Fibroblast of lung (primary cell): ENCODE measurements around the gene OPA1. TPM values are rescaled to one million over a fixed set of nuclear protein-coding genes. Genes with fewer than 3 reads are reported as not detected.

Experiments used
- DNase-seq, 2 donors: peaks; one replicate each; pipeline versions ENCODE4 v3.0.0 to v3.0.0-alpha.2; 2010; ENCODE audit warnings: low read depth in 2 of 2
- H2AFZ ChIP-seq: 2 replicates; pipeline ENCODE4 v1.5.1; 2012; ENCODE audit warnings: low read length, control low read depth, inconsistent platforms
- H3K27ac ChIP-seq: 2 replicates; pipeline ENCODE4 v1.5.1; 2011; ENCODE audit warnings: low read length, control low read depth; ENCODE audit not compliant: insufficient read depth
- H3K27me3 ChIP-seq: 2 replicates; pipeline ENCODE4 v1.5.1; 2011; ENCODE audit warnings: mild to moderate bottlenecking, low read length; ENCODE audit not compliant: control insufficient read depth, insufficient read depth
- H3K36me3 ChIP-seq: 2 replicates; pipeline ENCODE4 v1.5.1; 2011; ENCODE audit warnings: low read length; ENCODE audit not compliant: control insufficient read depth, insufficient read depth
- H3K4me1 ChIP-seq: 2 replicates; pipeline ENCODE4 v1.5.1; 2011; ENCODE audit warnings: low read length; ENCODE audit not compliant: control insufficient read depth, insufficient read depth; ENCODE audit errors: extremely low read depth
- H3K4me2 ChIP-seq: 2 replicates; pipeline ENCODE4 v1.5.1; 2011; ENCODE audit warnings: low read length, control low read depth; ENCODE audit not compliant: insufficient read depth; ENCODE audit errors: extremely low read depth
- H3K4me3 ChIP-seq, 4 experiments: fragments of 200-600 bp in 1 of 4; sonication (generic) in 1 of 4; replicated peaks in 1 of 4; 2 replicates each; pipeline ENCODE4 v1.5.1; 2011 to 2016; ENCODE audit warnings: low read length in 4 of 4, low read depth in 3 of 4, mild to moderate bottlenecking in 3 of 4, control low read depth in 2 of 4, inconsistent platforms in 1 of 4, mixed read lengths in 1 of 4; ENCODE audit not compliant: insufficient read depth in 1 of 4; ENCODE audit errors: control extremely low read depth in 1 of 4
- H3K79me2 ChIP-seq: 2 replicates; pipeline ENCODE4 v1.5.1; 2012; ENCODE audit warnings: mild to moderate bottlenecking, low read length, inconsistent platforms; ENCODE audit not compliant: control insufficient read depth, insufficient read depth
- H3K9ac ChIP-seq: 2 replicates; pipeline ENCODE4 v1.5.1; 2011; ENCODE audit warnings: mild to moderate bottlenecking, low read length, control low read depth; ENCODE audit not compliant: insufficient read depth
- H3K9me3 ChIP-seq: 2 replicates; pipeline ENCODE4 v1.5.1; 2012; ENCODE audit warnings: low read depth, low read length; ENCODE audit not compliant: control insufficient read depth, insufficient read depth
- H4K20me1 ChIP-seq: 2 replicates; pipeline ENCODE4 v1.5.1; 2011; ENCODE audit warnings: low read length; ENCODE audit not compliant: control insufficient read depth, insufficient read depth; ENCODE audit errors: extremely low read depth
- CTCF ChIP-seq, 2 donors: IDR thresholded peaks in 1 of 2; conservative IDR thresholded peaks in 1 of 2; 1 replicate in 1 of 2; 2 replicates in 1 of 2; pipeline ENCODE4 v1.5.1; 2011 to 2012; ENCODE audit warnings: low read length in 2 of 2, control low read depth in 1 of 2, inconsistent platforms in 1 of 2, low read depth in 1 of 2, mild to moderate bottlenecking in 1 of 2
- EZH2 ChIP-seq: IDR thresholded peaks from 2 replicates; pipeline ENCODE4 v1.5.1; 2012; ENCODE audit warnings: low read length, control low read depth, mild to moderate bottlenecking; ENCODE audit errors: missing control alignments
- polyA plus RNA-seq, 2 donors: library from polyadenylated mRNA; depleted of rRNA in 1 of 2; stranded (reverse) in 1 of 2; unstranded in 1 of 2; fragments of >200 nt; gene quantifications; 2 replicates each; pipeline ENCODE4 v1.2.1, GENCODE V29; 2011 to 2012; ENCODE audit warnings: missing spikeins in 1 of 2
- total RNA-seq: library from RNA; depleted of rRNA; stranded (reverse); fragments of >200 nt; gene quantifications from 2 replicates; pipeline ENCODE4 v1.2.1, GENCODE V29; 2014

Gene OPA1
- total and polyA plus RNA-seq, 2 donors (not counting 1 experiment from before 2014, with no cell fraction given): 40.6 to 63.9 TPM

- Histone ChIP-seq H3K4me3 (no peak overlapping the region), H3K27me3 (no peaks in the 10 kb centered on the region), H2AFZ (no peak overlapping the region), H3K9me3 (no peaks in the 10 kb centered on the region), H3K27ac (no peak overlapping the region), H3K79me2 (no peaks in the 10 kb centered on the region), H3K4me1 (peaks cover 2% of the 10 kb centered on the region), H3K4me2 (no peak overlapping the region), H3K9ac (no peak overlapping the region), H3K36me3 (peaks cover 3% of the 10 kb centered on the region), H4K20me1 (no peaks in the 10 kb centered on the region)
- DNase-seq: peak; percentile 8 to 11
- no peak for TF ChIP-seq EZH2
- no peak for TF ChIP-seq CTCF (conservative IDR thresholded peaks at IDR 0.05 in 1 of 2, IDR thresholded peaks at IDR 0.05 in 1 of 2; ENCODE audit: low read depth in 1 of 2, low read length in 2 of 2)
Measured at GRCh38 chr3:193640728-193641439, 47.9 kb downstream of the OPA1 start.

- no peak overlapping the region for H3K27ac ChIP-seq
- no peak for DNase-seq
- peaks cover 2% of the 10 kb centered on the region for H3K4me1 ChIP-seq
- H3K27me3 ChIP-seq: no peaks in the 10 kb centered on the region
- H3K79me2 ChIP-seq: no peaks in the 10 kb centered on the region
- no peak overlapping the region for H3K4me3 ChIP-seq
- H3K4me2 ChIP-seq: no peak overlapping the region
- no peaks in the 10 kb centered on the region for H4K20me1 ChIP-seq
- H3K36me3 ChIP-seq: peaks cover 3% of the 10 kb centered on the region
- H3K9ac ChIP-seq: no peak overlapping the region
- H3K9me3 ChIP-seq: no peaks in the 10 kb centered on the region
- no peak overlapping the region for H2AFZ ChIP-seq
- TF ChIP-seq CTCF (conservative IDR thresholded peaks at IDR 0.05 in 1 of 2, IDR thresholded peaks at IDR 0.05 in 1 of 2; ENCODE audit: low read depth in 1 of 2, low read length in 2 of 2) (no peak), EZH2 (no peak)
Measured at GRCh38 chr3:193641440-193641775, 48.4 kb downstream of the OPA1 start.

- H3K79me2 ChIP-seq: no peaks in the 10 kb centered on the region
- TF ChIP-seq EZH2: no peak
- no peak for TF ChIP-seq CTCF (conservative IDR thresholded peaks at IDR 0.05 in 1 of 2, IDR thresholded peaks at IDR 0.05 in 1 of 2; ENCODE audit: low read depth in 1 of 2, low read length in 2 of 2)
- no peaks in the 10 kb centered on the region for H4K20me1 ChIP-seq
- H3K27me3 ChIP-seq: no peaks in the 10 kb centered on the region
- no peak overlapping the region for H2AFZ ChIP-seq
- H3K27ac ChIP-seq: no peak overlapping the region
- H3K4me3 ChIP-seq: no peak overlapping the region
- peaks cover under 1% of the 10 kb centered on the region for H3K4me1 ChIP-seq
- no peak overlapping the region for H3K4me2 ChIP-seq
- DNase-seq: no peak
- peaks cover 2% of the 10 kb centered on the region for H3K36me3 ChIP-seq
- H3K9me3 ChIP-seq: no peaks in the 10 kb centered on the region
- no peak overlapping the region for H3K9ac ChIP-seq
Measured at GRCh38 chr3:193645806-193646205, 52.8 kb downstream of the OPA1 start.
